Activated CD8-positive, alpha-beta T cell treated with anti-CD3 and anti-CD28 coated beads for 36 hours (primary cell): ENCODE results near the gene FCHSD2. TPM values are rescaled to one million over a fixed set of nuclear protein-coding genes. Genes with fewer than 3 reads are reported as not detected.
"Not testable (repeated sequence)": the region's sequence is repeated elsewhere in the genome, so short reads cannot be mapped to it uniquely, and the experiment has no call there.

Source experiments
- ATAC-seq: fragments of 200-7000 bp; cut with Tn5 transposase; one replicate; pipeline ENCODE4 v1.10.0; 2021; ENCODE audit warnings: mild to moderate bottlenecking, moderate library complexity
- CTCF ChIA-PET: fragments of 350-600 bp; sonication (Branson Sonifier 250); formaldehyde crosslinking; loops from one replicate; lab custom pipeline; 2021; ENCODE audit warnings: antibody characterized with exemption; lab: Charles Lee
- POLR2A ChIA-PET: fragments of 350-600 bp; sonication (Branson Sonifier 250); formaldehyde crosslinking; loops from one replicate; lab custom pipeline; 2021; ENCODE audit warnings: antibody characterized with exemption; lab: Charles Lee
- DNase-seq: peaks from one replicate; pipeline ENCODE4 v3.0.0-alpha.2; 2020
- H3K27ac Mint-ChIP-seq: one replicate; pipeline ENCODE4 v1.8.0; 2021; ENCODE audit warnings: mild to moderate bottlenecking, mixed read lengths
- H3K27me3 Mint-ChIP-seq: one replicate; pipeline ENCODE4 v1.8.0; 2021; ENCODE audit warnings: mixed read lengths
- H3K36me3 Mint-ChIP-seq: one replicate; pipeline ENCODE4 v1.8.0; 2021; ENCODE audit warnings: low read depth, mixed read lengths
- H3K4me1 Mint-ChIP-seq: one replicate; pipeline ENCODE4 v1.8.0; 2021; ENCODE audit warnings: low read depth, mixed read lengths
- H3K4me3 Mint-ChIP-seq: one replicate; pipeline ENCODE4 v1.8.0; 2021; ENCODE audit warnings: mild to moderate bottlenecking, moderate library complexity, mixed read lengths
- H3K9me3 Mint-ChIP-seq: one replicate; pipeline ENCODE4 v1.8.0; 2021; ENCODE audit warnings: mixed read lengths
- CTCF ChIP-seq: fragments of 200-600 bp; IDR thresholded peaks from one replicate; pipeline ENCODE4 v1.8.0; 2022; ENCODE audit warnings: antibody characterized with exemption, mild to moderate bottlenecking
- intact Hi-C: fragments of 100-400 bp; cut with micrococcal nuclease; formaldehyde crosslinking; loops from one replicate; pipeline ENCODE4 v1.10.0; 2022
- total RNA-seq, 2 experiments: library from RNA; stranded (reverse); gene quantifications; one replicate each; pipeline ENCODE4 v1.2.3, GENCODE V29; 2021

Gene FCHSD2
- total RNA-seq, 2 experiments from 2014 or later = 23.6 to 24.8 TPM

GRCh38 chr11:73077454-73077853, 64.7 kb downstream of the FCHSD2 start:
- POLR2A ChIA-PET = interaction anchor here (1.4 kb wide), 1 partner anchor 9 kb away, joined by 3 read pairs; no protein-coding TSS in a partner anchor
- CTCF ChIA-PET = interaction anchor here (1.0 to 1.5 kb wide), 2 partner anchors 14 to 100 kb away, joined by 3 to 6 read pairs; no protein-coding TSS in a partner anchor
- H3K4me1 Mint-ChIP-seq = peaks cover 27% of the 10 kb centered on the region
- peaks cover 19% of the 10 kb centered on the region for H3K36me3 Mint-ChIP-seq
- no peaks in the 10 kb centered on the region for H3K27me3 Mint-ChIP-seq
- TF ChIP-seq CTCF = no peak
- H3K27ac Mint-ChIP-seq = no peak overlapping the region
- H3K4me3 Mint-ChIP-seq = no peak overlapping the region
- peaks cover 7% of the 10 kb centered on the region for H3K9me3 Mint-ChIP-seq
- no peak for DNase-seq
- no peak for ATAC-seq
- intact Hi-C loops = no loop called here

GRCh38 chr11:73074319-73074718, 67.8 kb downstream of the FCHSD2 start:
- no peak overlapping the region for H3K4me3 Mint-ChIP-seq
- H3K27ac Mint-ChIP-seq = no peak overlapping the region
- H3K4me1 Mint-ChIP-seq = peaks cover 36% of the 10 kb centered on the region
- no peak for TF ChIP-seq CTCF
- H3K27me3 Mint-ChIP-seq = no peaks in the 10 kb centered on the region
- CTCF ChIA-PET = interaction anchor here (1.2 kb wide), 1 partner anchor 104 kb away, joined by 3 read pairs; no protein-coding TSS in a partner anchor
- intact Hi-C loops = no loop called here
- peaks cover 16% of the 10 kb centered on the region for H3K36me3 Mint-ChIP-seq
- ATAC-seq (no peak), DNase-seq (no peak)
- POLR2A ChIA-PET = no interaction called here
- peaks cover 7% of the 10 kb centered on the region for H3K9me3 Mint-ChIP-seq

GRCh38 chr11:73072935-73073481, 69.1 kb downstream of the FCHSD2 start:
- peak; percentile 64 for ATAC-seq
- intact Hi-C loops = no loop called here

GRCh38 chr11:73070653-73071052, 71.5 kb downstream of the FCHSD2 start:
- CTCF ChIA-PET = no interaction called here
- DNase-seq (no peak), ATAC-seq (no peak)
- no peak for TF ChIP-seq CTCF
- H3K4me1 Mint-ChIP-seq = peaks cover 48% of the 10 kb centered on the region
- peaks cover 4% of the 10 kb centered on the region for H3K36me3 Mint-ChIP-seq
- H3K4me3 Mint-ChIP-seq = no peak overlapping the region
- no peaks in the 10 kb centered on the region for H3K27me3 Mint-ChIP-seq
- H3K27ac Mint-ChIP-seq = no peak overlapping the region
- H3K9me3 Mint-ChIP-seq = no peaks in the 10 kb centered on the region
- POLR2A ChIA-PET = no interaction called here
- intact Hi-C loops = no loop called here

More at GRCh38 chr11:73072935-73073481, 69.1 kb downstream of the FCHSD2 start:
- no peak for TF ChIP-seq CTCF
- Mint-ChIP-seq H3K9me3 (peaks cover 6% of the 10 kb centered on the region), H3K36me3 (peaks cover 10% of the 10 kb centered on the region), H3K27me3 (no peaks in the 10 kb centered on the region), H3K4me1 (peaks cover 36% of the 10 kb centered on the region), H3K27ac (no peak overlapping the region), H3K4me3 (no peak overlapping the region)
- ChIA-PET CTCF (interaction anchor here (0.7 to 0.8 kb wide), 2 partner anchors 49 to 105 kb away, joined by 3 read pairs; no protein-coding TSS in a partner anchor), POLR2A (no interaction called here)
- no peak for DNase-seq

- ATAC-seq, H3K27ac Mint-ChIP-seq, H3K4me3 Mint-ChIP-seq, DNase-seq, H3K27me3 Mint-ChIP-seq, POLR2A ChIA-PET, CTCF ChIA-PET, intact Hi-C loops, H3K9me3 Mint-ChIP-seq: not testable (repeated sequence)
- peaks cover 24% of the 10 kb centered on the region for H3K4me1 Mint-ChIP-seq
- H3K36me3 Mint-ChIP-seq = peaks cover 10% of the 10 kb centered on the region
These were observed 80.2 kb downstream of the FCHSD2 start for GRCh38 chr11:73061857-73062424.

GRCh38 chr11:73061434-73061833, 80.7 kb downstream of the FCHSD2 start:
- H3K27me3 Mint-ChIP-seq, DNase-seq, H3K4me3 Mint-ChIP-seq, H3K27ac Mint-ChIP-seq, H3K9me3 Mint-ChIP-seq, ATAC-seq, H3K36me3 Mint-ChIP-seq, CTCF ChIA-PET, POLR2A ChIA-PET, intact Hi-C loops: not testable (repeated sequence)
- H3K4me1 Mint-ChIP-seq = peaks cover 22% of the 10 kb centered on the region
